RWPE2 (cell line): ENCODE measurements around the gene MAGI1.

ENCODE experiments used
- ATAC-seq: fragments of 200-7000 bp; cut with Tn5 transposase; 3 replicates; pipeline ENCODE4 v1.9.1; 2021; ENCODE audit warnings: low read depth
- DNase-seq: peaks from one replicate; pipeline ENCODE4 v3.0.0-alpha.2; 2020; ENCODE audit warnings: low spot score
- H3K27ac ChIP-seq: fragments of 450-650 bp; 2 replicates; pipeline ENCODE4 v1.5.1; 2017; ENCODE audit warnings: mild to moderate bottlenecking; ENCODE audit not compliant: poor library complexity, severe bottlenecking
- H3K27me3 ChIP-seq: fragments of 250-450 bp; sonication (Bioruptor Pico); 2 replicates; pipeline ENCODE4 v1.5.1; 2021; ENCODE audit warnings: mild to moderate bottlenecking, moderate library complexity; ENCODE audit not compliant: insufficient read depth, poor library complexity, severe bottlenecking
- H3K36me3 ChIP-seq: fragments of 250-450 bp; sonication (Bioruptor Pico); 2 replicates; pipeline ENCODE4 v1.5.1; 2020; ENCODE audit warnings: low read depth, mild to moderate bottlenecking, moderate library complexity
- H3K4me1 ChIP-seq: fragments of 250-450 bp; sonication (Bioruptor Pico); 2 replicates; pipeline ENCODE4 v1.5.1; 2021; ENCODE audit warnings: mild to moderate bottlenecking, moderate library complexity; ENCODE audit not compliant: insufficient read depth, poor library complexity, severe bottlenecking
- H3K4me3 ChIP-seq: fragments of 250-450 bp; sonication (Bioruptor Pico); 2 replicates; pipeline ENCODE4 v1.5.1; 2021; ENCODE audit warnings: mild to moderate bottlenecking, moderate library complexity; ENCODE audit not compliant: severe bottlenecking
- H3K9me3 ChIP-seq: fragments of 250-450 bp; sonication (Bioruptor Pico); 2 replicates; pipeline ENCODE4 v1.5.1; 2021; ENCODE audit warnings: mild to moderate bottlenecking, moderate library complexity; ENCODE audit not compliant: severe bottlenecking
- CTCF ChIP-seq: fragments of 450-650 bp; IDR thresholded peaks from one replicate; pipeline ENCODE4 v1.5.1; 2017; ENCODE audit warnings: mild to moderate bottlenecking, moderate library complexity; ENCODE audit not compliant: poor library complexity, severe bottlenecking

The MAGI1 gene

GRCh38 chr3:65889707-65890099 lies 149.0 kb downstream of the MAGI1 start:
- Histone ChIP-seq H3K4me1 (peaks cover 23% of the 10 kb centered on the region), H3K27ac (peak overlapping the region; percentile 61), H3K9me3 (no peaks in the 10 kb centered on the region), H3K36me3 (no peaks in the 10 kb centered on the region), H3K27me3 (no peaks in the 10 kb centered on the region), H3K4me3 (no peak overlapping the region)
- ATAC-seq (no peak), DNase-seq (no peak)
- no peak for TF ChIP-seq CTCF

- Histone ChIP-seq H3K36me3 (no peaks in the 10 kb centered on the region), H3K4me3 (no peak overlapping the region), H3K27me3 (no peaks in the 10 kb centered on the region), H3K9me3 (no peaks in the 10 kb centered on the region), H3K27ac (peak overlapping the region; percentile 61), H3K4me1 (peaks cover 18% of the 10 kb centered on the region)
- no peak for DNase-seq
- ATAC-seq: peak; percentile 96
- TF ChIP-seq CTCF: no peak
Measured at GRCh38 chr3:65888980-65889706, 149.6 kb downstream of the MAGI1 start.

GRCh38 chr3:65888196-65888595 lies 150.5 kb downstream of the MAGI1 start:
- DNase-seq (no peak), ATAC-seq (no peak)
- H3K4me1 ChIP-seq: peaks cover 10% of the 10 kb centered on the region
- no peaks in the 10 kb centered on the region for H3K9me3 ChIP-seq
- no peaks in the 10 kb centered on the region for H3K36me3 ChIP-seq
- no peak overlapping the region for H3K4me3 ChIP-seq
- no peak for TF ChIP-seq CTCF
- no peak overlapping the region for H3K27ac ChIP-seq
- H3K27me3 ChIP-seq: no peaks in the 10 kb centered on the region

GRCh38 chr3:65886391-65886790 lies 152.3 kb downstream of the MAGI1 start:
- Histone ChIP-seq H3K9me3 (no peaks in the 10 kb centered on the region), H3K27ac (no peak overlapping the region), H3K4me3 (no peak overlapping the region), H3K4me1 (peaks cover 10% of the 10 kb centered on the region), H3K36me3 (no peaks in the 10 kb centered on the region), H3K27me3 (no peaks in the 10 kb centered on the region)
- no peak for TF ChIP-seq CTCF
- no peak for DNase-seq
- no peak for ATAC-seq

- Histone ChIP-seq H3K4me3 (no peak overlapping the region), H3K27me3 (no peaks in the 10 kb centered on the region), H3K27ac (no peak overlapping the region), H3K36me3 (no peaks in the 10 kb centered on the region), H3K4me1 (peaks cover 3% of the 10 kb centered on the region), H3K9me3 (no peaks in the 10 kb centered on the region)
- no peak for TF ChIP-seq CTCF
- DNase-seq (no peak), ATAC-seq (no peak)
Measured at GRCh38 chr3:65884071-65884470, 154.6 kb downstream of the MAGI1 start.
